CD14-positive monocyte (primary cell): ENCODE results near the gene ATG10. TPM values are rescaled to one million over a fixed set of nuclear protein-coding genes. Genes with fewer than 3 reads are reported as not detected.

Source experiments
- DNase-seq, 3 donors: peaks; one replicate each; pipeline ENCODE4 v3.0.0-alpha.2; 2011 to 2022
- H2AFZ ChIP-seq: 2 replicates; pipeline ENCODE4 v1.6.0; 2012; ENCODE audit warnings: mild to moderate bottlenecking, low read depth, low read length, inconsistent platforms; ENCODE audit not compliant: insufficient read depth, poor library complexity, severe bottlenecking
- H3K27ac ChIP-seq, 2 donors: 1 replicate in 1 of 2; 2 replicates in 1 of 2; pipeline ENCODE4 v1.5.1; 2012 to 2013; ENCODE audit warnings: low read length in 2 of 2, control low read depth in 1 of 2, inconsistent platforms in 1 of 2, low read depth in 1 of 2, mild to moderate bottlenecking in 1 of 2
- H3K27me3 ChIP-seq, 2 donors: one replicate each; pipeline versions ENCODE4 v1.6.0 to v1.6.1; 2011 to 2013; ENCODE audit warnings: low read length in 2 of 2; ENCODE audit not compliant: control insufficient read depth in 2 of 2, insufficient read depth in 2 of 2
- H3K36me3 ChIP-seq, 2 donors: replicated peaks in 1 of 2; 1 replicate in 1 of 2; 2 replicates in 1 of 2; pipeline versions ENCODE4 v1.5.1 to v1.6.1; 2012 to 2013; ENCODE audit warnings: low read length in 2 of 2, control low read depth in 1 of 2, inconsistent platforms in 1 of 2, mild to moderate bottlenecking in 1 of 2; ENCODE audit not compliant: insufficient read depth in 2 of 2, control insufficient read depth in 1 of 2
- H3K4me1 ChIP-seq, 2 donors: 1 replicate in 1 of 2; 2 replicates in 1 of 2; pipeline versions ENCODE4 v1.5.1 to v1.6.1; 2012 to 2013; ENCODE audit warnings: low read length in 2 of 2, control low read depth in 1 of 2, inconsistent platforms in 1 of 2, mild to moderate bottlenecking in 1 of 2, moderate library complexity in 1 of 2; ENCODE audit not compliant: insufficient read depth in 2 of 2, control insufficient read depth in 1 of 2
- H3K4me2 ChIP-seq: replicated peaks from 2 replicates; pipeline ENCODE3; 2012; ENCODE audit warnings: low read length, moderate library complexity, mild to moderate bottlenecking; ENCODE audit not compliant: poor library complexity, severe bottlenecking; ENCODE audit errors: extremely low read depth
- H3K4me3 ChIP-seq, 3 experiments: fragments of 200-600 bp in 1 of 3; sonication (generic) in 1 of 3; replicated peaks in 1 of 3; 1 replicate in 2 of 3; 2 replicates in 1 of 3; pipeline ENCODE4 v1.5.1; 2011 to 2013; ENCODE audit warnings: low read length in 3 of 3, mild to moderate bottlenecking in 3 of 3, control low read depth in 2 of 3, low read depth in 2 of 3, inconsistent platforms in 1 of 3, moderate library complexity in 1 of 3
- H3K79me2 ChIP-seq: 2 replicates; pipeline ENCODE4 v1.6.0; 2012; ENCODE audit warnings: mild to moderate bottlenecking, control low read depth, inconsistent platforms, low read length, moderate library complexity; ENCODE audit not compliant: insufficient read depth
- H3K9ac ChIP-seq: 2 replicates; pipeline ENCODE4 v1.6.0; 2017; ENCODE audit warnings: low read length, mild to moderate bottlenecking; ENCODE audit not compliant: insufficient read depth, poor library complexity, severe bottlenecking
- H3K9me3 ChIP-seq, 2 donors: replicated peaks in 1 of 2; 1 replicate in 1 of 2; 2 replicates in 1 of 2; pipeline versions ENCODE4 v1.5.1 to v1.6.1; 2012 to 2013; ENCODE audit warnings: low read length in 2 of 2, control low read depth in 1 of 2; ENCODE audit not compliant: control insufficient read depth in 1 of 2, insufficient read depth in 1 of 2
- H4K20me1 ChIP-seq: 2 replicates; pipeline ENCODE4 v1.6.0; 2012; ENCODE audit warnings: mild to moderate bottlenecking, low read length, control low read depth, moderate library complexity; ENCODE audit not compliant: insufficient read depth
- H3K27ac Mint-ChIP-seq, 7 donors: one replicate each; pipeline ENCODE4 v1.8.0; 2020; ENCODE audit warnings: mild to moderate bottlenecking in 7 of 7, mixed read lengths in 7 of 7, moderate library complexity in 6 of 7, inconsistent platforms in 2 of 7
- H3K27me3 Mint-ChIP-seq, 3 donors: one replicate each; pipeline ENCODE4 v1.8.0; 2021 to 2022; ENCODE audit warnings: low read depth in 3 of 3, mild to moderate bottlenecking in 3 of 3, mixed read lengths in 3 of 3, moderate library complexity in 3 of 3, inconsistent platforms in 1 of 3
- H3K36me3 Mint-ChIP-seq, 2 donors: one replicate each; pipeline ENCODE4 v1.8.0; 2020; ENCODE audit warnings: mixed read lengths in 2 of 2, inconsistent platforms in 1 of 2, mild to moderate bottlenecking in 1 of 2
- H3K4me1 Mint-ChIP-seq: one replicate; pipeline ENCODE4 v1.8.0; 2020; ENCODE audit warnings: mild to moderate bottlenecking, mixed read lengths
- H3K4me3 Mint-ChIP-seq, 2 donors: one replicate each; pipeline ENCODE4 v1.8.0; 2020; ENCODE audit warnings: mild to moderate bottlenecking in 2 of 2, mixed read lengths in 2 of 2, moderate library complexity in 1 of 2
- H3K9me3 Mint-ChIP-seq, 7 donors: one replicate each; pipeline ENCODE4 v1.8.0; 2020 to 2022; ENCODE audit warnings: mixed read lengths in 7 of 7, mild to moderate bottlenecking in 6 of 7, moderate library complexity in 6 of 7, inconsistent platforms in 2 of 7
- CTCF ChIP-seq: fragments of 200-600 bp; IDR thresholded peaks from one replicate; pipeline ENCODE4 v1.8.0; 2022; ENCODE audit warnings: antibody characterized with exemption, mild to moderate bottlenecking
- WGBS: methylation state at CpG from one replicate; pipeline ENCODE4 v1.1.5; 2013; ENCODE audit warnings: missing lambda C conversion rate; ENCODE audit not compliant: insufficient coverage; 5-methylcytosine and 5-hydroxymethylcytosine counted together
- intact Hi-C, 2 donors: fragments of 100-400 bp; cut with micrococcal nuclease; formaldehyde crosslinking; loops; one replicate each; pipeline versions ENCODE4 v1.15.0 to v1.15.1; 2023
- polyA plus RNA-seq, 3 donors: library from polyadenylated mRNA; depleted of rRNA in 1 of 3; unstranded in 2 of 3; stranded (reverse) in 1 of 3; fragments of 300-500 nt in 2 of 3; fragments of >200 nt in 1 of 3; fragmentation: Illumina TruSeq in 2 of 3; gene quantifications; 1 replicate in 2 of 3; 2 replicates in 1 of 3; pipeline ENCODE4 v1.2.3, GENCODE V29; 2012 to 2021

Gene ATG10
- polyA plus RNA-seq, 3 donors: 2.1 to 7.9 (median 5.6) TPM

DNA sequence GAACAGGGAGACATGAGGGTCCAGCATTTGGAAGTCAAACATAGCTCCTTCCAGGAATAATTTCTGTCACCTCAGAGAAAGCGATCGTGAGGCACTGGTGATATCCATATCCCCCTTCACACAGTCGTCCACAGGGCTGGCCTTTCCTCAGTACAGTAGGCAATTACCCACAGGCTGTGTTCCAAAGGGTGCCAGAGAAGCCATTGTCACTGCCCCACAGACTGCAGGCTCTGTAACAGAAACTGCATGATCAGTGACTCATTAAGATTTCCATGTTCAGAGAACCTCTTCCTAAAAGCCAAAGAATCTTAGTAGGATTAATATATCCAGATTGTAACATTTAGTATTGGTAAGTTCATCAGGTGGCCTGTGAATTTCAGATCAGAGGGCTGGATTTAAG, 178.7 kb downstream of the ATG10 start:
- peaks cover 0 to 2% (median 0%) of the 10 kb centered on the region in 7 donors for H3K9me3 Mint-ChIP-seq
- no peak overlapping the region for H3K27ac ChIP-seq

DNA sequence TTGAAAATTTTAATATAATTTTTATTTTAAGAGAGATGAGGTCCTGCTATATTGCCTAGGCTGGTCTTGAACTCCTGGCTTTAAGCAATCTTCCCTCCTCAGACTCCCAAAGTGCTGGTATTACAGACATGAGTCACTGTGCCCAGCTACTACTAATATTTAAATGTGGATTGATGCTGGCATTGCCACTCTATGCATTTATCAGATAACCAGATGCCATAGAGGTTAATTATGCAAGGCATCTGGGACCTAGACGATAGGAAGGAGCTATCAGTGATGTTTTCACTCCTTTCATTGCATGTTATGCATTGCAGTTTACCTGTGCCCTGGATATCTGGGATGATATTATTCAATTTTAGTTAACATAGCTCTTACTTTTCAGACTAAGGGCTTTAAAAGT, 179.4 kb downstream of the ATG10 start:
- peaks cover 0 to 2% (median 0%) of the 10 kb centered on the region in 7 donors for H3K9me3 Mint-ChIP-seq
- Histone ChIP-seq H3K27ac (no peak overlapping the region), H3K36me3 (no peaks in the 10 kb centered on the region), H3K27me3 (no peaks in the 10 kb centered on the region), H4K20me1 (no peaks in the 10 kb centered on the region), H3K4me3 (no peak overlapping the region), H3K4me2 (no peak overlapping the region), H2AFZ (no peak overlapping the region), H3K9ac (no peak overlapping the region), H3K4me1 (no peaks in the 10 kb centered on the region), H3K9me3 (no peaks in the 10 kb centered on the region), H3K79me2 (no peaks in the 10 kb centered on the region)
- no CpG with 5 or more reads among the region's 1 CpG for WGBS
- H3K27ac Mint-ChIP-seq: no peak overlapping the region
- intact Hi-C loops: no loop called here
- no peak overlapping the region for H3K4me3 Mint-ChIP-seq
- no peak for TF ChIP-seq CTCF
- H3K27me3 Mint-ChIP-seq: no peaks in the 10 kb centered on the region
- no peaks in the 10 kb centered on the region for H3K36me3 Mint-ChIP-seq
- DNase-seq: no peak
- H3K4me1 Mint-ChIP-seq: peaks cover 6% of the 10 kb centered on the region

More for the DNA sequence above, 178.7 kb downstream of the ATG10 start:
- intact Hi-C loops: no loop called here
- no peaks in the 10 kb centered on the region for H3K27me3 Mint-ChIP-seq
- H3K9me3 ChIP-seq: no peaks in the 10 kb centered on the region
- no peaks in the 10 kb centered on the region for H3K4me1 ChIP-seq
- H3K36me3 Mint-ChIP-seq: no peaks in the 10 kb centered on the region
- H3K4me2 ChIP-seq: no peak overlapping the region
- no peak for TF ChIP-seq CTCF
- 88% methylated on average over 3 of the region's 3 CpGs for WGBS
- H3K27me3 ChIP-seq: no peaks in the 10 kb centered on the region
- peaks cover 6% of the 10 kb centered on the region for H3K4me1 Mint-ChIP-seq
- H3K79me2 ChIP-seq: no peaks in the 10 kb centered on the region
- no peak overlapping the region for H3K4me3 Mint-ChIP-seq
- DNase-seq: no peak
- no peak overlapping the region for H3K9ac ChIP-seq
- no peak overlapping the region for H3K27ac Mint-ChIP-seq
- H3K36me3 ChIP-seq: no peaks in the 10 kb centered on the region
- no peak overlapping the region for H2AFZ ChIP-seq
- no peaks in the 10 kb centered on the region for H4K20me1 ChIP-seq
- H3K4me3 ChIP-seq: no peak overlapping the region
